Metanephros (tissue), 1 donor: Measurements from ENCODE around the gene SEC11A. TPM values are rescaled to one million over a fixed set of nuclear protein-coding genes. Genes with fewer than 3 reads are reported as not detected.

Source experiments
- total RNA-seq: library from RNA; depleted of rRNA; stranded (reverse); fragments of >200 nt; gene quantifications from one replicate; pipeline ENCODE4 v1.2.3, GENCODE V29; 2014

Gene SEC11A
- 159 TPM for total RNA-seq

GRCh38 chr15:84716036-84716732 lies at the start of gene SEC11A:
Gene SEC11A (minus strand): TSS chr15:84716139. CDS start chr15:84716075, 64 bp downstream.

GRCh38 chr15:84748274-84749110 lies 32.6 kb upstream of the SEC11A start, which contains the start of gene ZNF592:
Gene ZNF592 (plus strand): TSS chr15:84748592. CDS start chr15:84782676, 34,084 bp downstream.

GRCh38 chr15:84658080-84658787 lies 57.7 kb downstream of the SEC11A start, which contains the start of gene NMB:
Gene NMB (minus strand): TSS chr15:84658199. CDS start chr15:84658152, 47 bp downstream.

GRCh38 chr15:84653910-84654688 lies 61.8 kb downstream of the SEC11A start, which contains the start of gene WDR73:
Gene WDR73 (minus strand): TSS chr15:84654283. CDS start chr15:84654274, 9 bp downstream.

Other genes starting within 250 kb of the SEC11A start
- gene ZSCAN2, start 115.1 kb downstream of the SEC11A start, total RNA-seq, result 33.2 TPM
- gene WDR73, start 61.9 kb downstream of the SEC11A start, total RNA-seq, result 38.4 TPM
- 5.8 TPM for gene NMB, start 57.9 kb downstream of the SEC11A start, total RNA-seq
- 20.6 TPM for gene ZNF592, start 32.5 kb upstream of the SEC11A start, total RNA-seq
- 20.2 TPM for gene ALPK3, start 101.2 kb upstream of the SEC11A start, total RNA-seq
- 6.6 TPM for gene SLC28A1, start 168.5 kb upstream of the SEC11A start, total RNA-seq